ENCODE measurements around the gene HRCT1.

DNA sequence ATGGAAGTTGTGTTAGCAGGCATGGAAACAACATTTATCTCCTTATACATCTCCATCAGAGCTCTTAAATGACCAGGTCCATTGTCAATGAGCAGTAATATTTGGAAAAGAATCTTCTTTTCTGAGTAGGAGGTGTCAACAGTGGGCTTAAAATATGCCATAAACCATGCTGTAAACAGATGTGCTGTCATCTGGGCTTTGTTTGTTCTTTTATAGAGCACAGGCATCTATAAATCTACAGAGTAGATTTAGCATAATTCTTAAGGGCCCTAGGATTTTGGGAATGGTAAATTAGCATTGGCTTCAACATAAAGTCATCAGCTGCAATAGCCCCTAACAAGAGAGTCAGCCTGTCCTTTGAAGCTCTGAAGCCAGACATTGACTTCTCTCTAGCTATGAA, 7.7 kb upstream of the HRCT1 start:
- TF ChIP-seq POLR2A (IDR thresholded peaks at IDR 0.05; ENCODE audit: low read length) (no peak), GATA1 (IDR thresholded peaks at IDR 0.05; ENCODE audit: low read depth, low read length) (no peak)

Data from erythroblast (primary cell).